Measurements from ENCODE around the gene ADARB1.

The ADARB1 gene

DNA sequence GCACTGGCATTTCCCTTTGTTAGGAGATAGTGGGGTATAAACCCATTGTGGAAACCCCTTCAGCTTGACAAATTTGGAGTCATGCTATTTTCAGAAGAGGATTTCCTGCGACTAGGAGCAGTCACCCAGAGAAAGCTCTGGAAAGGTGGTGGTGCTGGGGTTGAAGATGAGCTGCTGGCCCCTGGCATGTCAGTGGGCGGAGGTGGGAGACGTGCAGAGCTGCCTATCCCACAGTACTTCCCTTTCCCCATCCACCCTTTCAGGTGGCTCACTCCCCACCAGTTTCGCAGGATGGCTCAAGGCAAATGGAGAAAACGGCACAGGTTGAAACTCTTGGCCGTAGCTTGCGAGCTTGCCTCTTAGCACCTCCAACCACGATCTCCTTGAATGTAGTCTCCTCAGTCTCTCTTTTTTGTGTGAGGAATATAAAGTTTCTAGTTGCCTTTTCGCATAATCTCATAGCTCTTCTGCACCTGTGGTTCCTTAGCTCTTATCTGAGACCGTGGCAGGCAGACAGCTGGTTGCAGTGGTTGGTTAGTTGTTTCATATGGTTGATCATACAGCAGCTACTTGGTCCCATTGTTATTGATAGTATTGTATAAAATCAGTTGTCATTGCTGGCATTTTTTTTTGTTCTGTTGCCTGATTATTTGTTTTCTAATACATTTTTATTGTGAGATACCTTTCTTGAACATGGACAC lies 48.2 kb downstream of the ADARB1 start:
- TF ChIP-seq CTCF (IDR thresholded peaks at IDR 0.05; ENCODE audit: insufficient read depth, low read length, poor library complexity, severe bottlenecking) (no peak), EZH2phosphoT487 (conservative IDR thresholded peaks at IDR 0.05; ENCODE audit: low read length) (no peak)
- H3K9ac ChIP-seq (ENCODE audit: low read length), result peak overlapping the region; percentile 5; the same call in 1 of the 2 replicates
- peak overlapping the region; percentile 47 for H3K4me2 ChIP-seq (ENCODE audit: low read depth, low read length, poor library complexity, severe bottlenecking)
- H3K27ac ChIP-seq (ENCODE audit: low read depth, low read length), result peak overlapping the region; percentile 57
- no peak overlapping the region for H3K4me3 ChIP-seq (ENCODE audit: insufficient read depth, low read length, poor library complexity, severe bottlenecking)
- H2AFZ ChIP-seq (ENCODE audit: low read depth, low read length, severe bottlenecking), result no peak overlapping the region
- no peaks in the 10 kb centered on the region for H3K79me2 ChIP-seq (ENCODE audit: insufficient read depth, low read length)
- no peaks in the 10 kb centered on the region for H3K9me2 ChIP-seq (replicated peaks; ENCODE audit: insufficient read depth, low read length)
- no peaks in the 10 kb centered on the region for H3K9me3 ChIP-seq (ENCODE audit: insufficient read depth, low read length)
- no peaks in the 10 kb centered on the region for H3K27me3 ChIP-seq (ENCODE audit: low read length)
- peaks cover 24% of the 10 kb centered on the region for H3F3A ChIP-seq (ENCODE audit: insufficient read depth)
- H3K36me3 ChIP-seq (ENCODE audit: low read length), result no peaks in the 10 kb centered on the region
- no peaks in the 10 kb centered on the region for H4K20me1 ChIP-seq (ENCODE audit: low read depth, low read length)

DNA sequence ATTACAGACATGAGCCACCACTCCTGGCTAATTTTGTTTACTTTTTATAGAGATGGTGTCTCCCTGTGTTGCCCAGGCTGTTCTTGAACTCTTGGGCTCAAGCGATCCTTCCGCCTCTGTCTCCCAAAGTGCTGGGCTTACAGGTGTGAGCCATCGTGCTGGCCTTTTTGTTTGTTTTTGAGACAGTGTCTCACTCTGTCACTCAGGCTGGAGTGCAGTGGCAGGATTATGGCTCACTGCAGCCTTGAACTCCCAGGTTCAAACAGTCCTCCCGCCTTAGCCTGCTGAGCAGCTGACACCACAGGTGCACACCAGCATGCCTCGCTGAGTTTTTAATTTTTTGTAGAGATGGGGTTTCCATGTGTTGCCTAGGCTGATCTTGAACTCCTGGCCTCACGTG lies 49.1 kb downstream of the ADARB1 start:
- H3K27ac ChIP-seq (ENCODE audit: low read depth, low read length), result peak overlapping the region; percentile 57
- no peak overlapping the region for H2AFZ ChIP-seq (ENCODE audit: low read depth, low read length, severe bottlenecking)
- H3K9ac ChIP-seq (ENCODE audit: low read length), result no peak overlapping the region
- peak overlapping the region; percentile 47 for H3K4me2 ChIP-seq (ENCODE audit: low read depth, low read length, poor library complexity, severe bottlenecking)
- H3K9me3 ChIP-seq (ENCODE audit: insufficient read depth, low read length), result no peaks in the 10 kb centered on the region
- no peaks in the 10 kb centered on the region for H4K20me1 ChIP-seq (ENCODE audit: low read depth, low read length)
- H3K9me2 ChIP-seq (replicated peaks; ENCODE audit: insufficient read depth, low read length), result no peaks in the 10 kb centered on the region
- TF ChIP-seq EZH2phosphoT487 (conservative IDR thresholded peaks at IDR 0.05; ENCODE audit: low read length), result no peak
- TF ChIP-seq CTCF (IDR thresholded peaks at IDR 0.05; ENCODE audit: insufficient read depth, low read length, poor library complexity, severe bottlenecking), result no peak
- H3F3A ChIP-seq (ENCODE audit: insufficient read depth), result peaks cover 24% of the 10 kb centered on the region
- H3K79me2 ChIP-seq (ENCODE audit: insufficient read depth, low read length), result no peaks in the 10 kb centered on the region
- no peak overlapping the region for H3K4me3 ChIP-seq (ENCODE audit: insufficient read depth, low read length, poor library complexity, severe bottlenecking)
- no peaks in the 10 kb centered on the region for H3K27me3 ChIP-seq (ENCODE audit: low read length)
- no peaks in the 10 kb centered on the region for H3K36me3 ChIP-seq (ENCODE audit: low read length)

DNA sequence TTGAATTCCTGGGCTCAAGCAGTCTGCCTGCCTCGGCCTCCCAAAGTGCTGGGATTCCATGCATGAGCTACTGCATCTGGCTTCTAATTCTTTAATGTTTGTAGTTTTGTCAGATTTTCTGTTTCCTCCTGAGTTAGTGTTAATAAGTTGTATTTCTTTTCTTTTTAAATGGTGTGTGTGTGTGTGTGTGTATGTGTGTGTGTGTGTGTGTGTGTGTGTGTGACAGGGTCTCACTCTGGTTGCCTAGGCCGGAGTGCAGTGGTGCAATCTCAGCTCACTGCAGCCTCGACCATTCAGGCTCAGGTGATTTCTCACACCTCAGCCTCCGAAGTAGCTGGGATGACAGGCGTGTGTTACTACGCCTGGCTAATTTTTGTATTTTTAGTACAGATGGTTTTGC lies 50.2 kb downstream of the ADARB1 start:
- H3K79me2 ChIP-seq (ENCODE audit: insufficient read depth, low read length), result no peaks in the 10 kb centered on the region
- H3K9me3 ChIP-seq (ENCODE audit: insufficient read depth, low read length), result no peaks in the 10 kb centered on the region
- H2AFZ ChIP-seq (ENCODE audit: low read depth, low read length, severe bottlenecking), result no peak overlapping the region
- no peaks in the 10 kb centered on the region for H3K27me3 ChIP-seq (ENCODE audit: low read length)
- no peaks in the 10 kb centered on the region for H4K20me1 ChIP-seq (ENCODE audit: low read depth, low read length)
- no peaks in the 10 kb centered on the region for H3K9me2 ChIP-seq (replicated peaks; ENCODE audit: insufficient read depth, low read length)
- H3K9ac ChIP-seq (ENCODE audit: low read length), result no peak overlapping the region
- H3K27ac ChIP-seq (ENCODE audit: low read depth, low read length), result peak overlapping the region; percentile 41
- TF ChIP-seq EZH2phosphoT487 (conservative IDR thresholded peaks at IDR 0.05; ENCODE audit: low read length) (no peak), CTCF (IDR thresholded peaks at IDR 0.05; ENCODE audit: insufficient read depth, low read length, poor library complexity, severe bottlenecking) (no peak)
- H3F3A ChIP-seq (ENCODE audit: insufficient read depth), result peaks cover 24% of the 10 kb centered on the region
- no peaks in the 10 kb centered on the region for H3K36me3 ChIP-seq (ENCODE audit: low read length)
- H3K4me3 ChIP-seq (ENCODE audit: insufficient read depth, low read length, poor library complexity, severe bottlenecking), result no peak overlapping the region
- H3K4me2 ChIP-seq (ENCODE audit: low read depth, low read length, poor library complexity, severe bottlenecking), result peak overlapping the region; percentile 47

Data from SU-DHL-6 (cell line).